Measurements from ENCODE around the gene MOB3A.
"Not testable (repeated sequence)": the region's sequence is repeated elsewhere in the genome, so short reads cannot be mapped to it uniquely, and the experiment has no call there.

Gene MOB3A

DNA sequence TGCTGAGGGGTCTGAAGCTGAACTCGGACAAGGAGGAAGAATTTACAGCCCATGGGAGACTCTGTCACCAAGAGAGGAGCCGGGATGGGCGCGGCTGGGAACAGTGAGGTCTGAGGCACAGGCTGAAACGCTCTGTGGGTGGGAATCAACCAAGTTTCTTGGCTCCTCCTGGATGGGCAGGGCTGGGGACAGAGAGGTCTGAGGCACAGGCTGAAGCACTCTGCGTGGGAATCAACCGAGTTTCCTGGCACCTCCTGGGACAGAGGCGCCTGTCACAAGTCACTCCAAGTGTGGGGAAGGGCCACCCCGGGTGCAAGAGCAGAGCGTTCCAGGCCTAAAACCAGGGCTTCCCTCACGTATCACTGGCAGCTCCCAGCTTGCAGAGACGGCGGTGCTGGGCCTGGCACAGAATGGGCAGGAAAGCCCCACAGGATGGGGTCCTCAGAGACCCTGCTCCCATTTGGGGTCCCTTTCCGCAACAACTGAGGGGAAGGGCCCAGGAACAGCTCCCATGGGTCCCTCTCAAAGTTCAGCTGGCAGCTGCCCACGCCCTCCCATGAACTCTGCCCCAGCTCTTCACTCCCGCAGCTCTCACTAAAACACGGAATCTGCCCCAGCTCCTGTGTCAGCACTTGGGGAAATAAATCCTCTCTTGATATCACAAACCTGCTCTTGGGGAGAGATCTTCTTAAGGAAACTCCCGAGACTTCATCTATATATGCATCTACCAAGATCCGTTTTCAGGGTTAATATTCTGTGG, 36.8 kb upstream of the MOB3A start:
- Histone ChIP-seq H3K4me3 (ENCODE audit: low read length) (no peak overlapping the region), H3K9ac (ENCODE audit: low read length) (no peak overlapping the region), H3K9me3 (replicated peaks; ENCODE audit: insufficient read depth, low read length) (no peaks in the 10 kb centered on the region), H3K36me3 (replicated peaks; ENCODE audit: insufficient read depth, low read length) (peaks cover 9% of the 10 kb centered on the region; the same call in 1 of the 2 replicates), H2AFZ (ENCODE audit: low read length) (no peak overlapping the region), H3K27me3 (replicated peaks; ENCODE audit: insufficient read depth, low read length) (no peaks in the 10 kb centered on the region), H3F3A (ENCODE audit: insufficient read depth, low read length) (no peaks in the 10 kb centered on the region), H3K4me2 (ENCODE audit: low read depth, low read length) (no peak overlapping the region), H3K27ac (ENCODE audit: low read length) (no peak overlapping the region), H3K9me2 (replicated peaks; ENCODE audit: insufficient read depth, low read length) (no peaks in the 10 kb centered on the region), H3K4me1 (ENCODE audit: low read length) (no peaks in the 10 kb centered on the region), H3K79me2 (ENCODE audit: low read length) (peaks cover 75% of the 10 kb centered on the region), H4K20me1 (ENCODE audit: insufficient read depth, low read length) (0 out of 2 replicates have a peak, but pooled peaks cover 3% of the 10 kb centered on the region)
- TF ChIP-seq EZH2 (optimal IDR thresholded peaks at IDR 0.05; ENCODE audit: low read depth, low read length) (no peak), EZH2phosphoT487 (IDR thresholded peaks at IDR 0.05; ENCODE audit: low read length) (no peak)
- TF ChIP-seq, protein P1, sequence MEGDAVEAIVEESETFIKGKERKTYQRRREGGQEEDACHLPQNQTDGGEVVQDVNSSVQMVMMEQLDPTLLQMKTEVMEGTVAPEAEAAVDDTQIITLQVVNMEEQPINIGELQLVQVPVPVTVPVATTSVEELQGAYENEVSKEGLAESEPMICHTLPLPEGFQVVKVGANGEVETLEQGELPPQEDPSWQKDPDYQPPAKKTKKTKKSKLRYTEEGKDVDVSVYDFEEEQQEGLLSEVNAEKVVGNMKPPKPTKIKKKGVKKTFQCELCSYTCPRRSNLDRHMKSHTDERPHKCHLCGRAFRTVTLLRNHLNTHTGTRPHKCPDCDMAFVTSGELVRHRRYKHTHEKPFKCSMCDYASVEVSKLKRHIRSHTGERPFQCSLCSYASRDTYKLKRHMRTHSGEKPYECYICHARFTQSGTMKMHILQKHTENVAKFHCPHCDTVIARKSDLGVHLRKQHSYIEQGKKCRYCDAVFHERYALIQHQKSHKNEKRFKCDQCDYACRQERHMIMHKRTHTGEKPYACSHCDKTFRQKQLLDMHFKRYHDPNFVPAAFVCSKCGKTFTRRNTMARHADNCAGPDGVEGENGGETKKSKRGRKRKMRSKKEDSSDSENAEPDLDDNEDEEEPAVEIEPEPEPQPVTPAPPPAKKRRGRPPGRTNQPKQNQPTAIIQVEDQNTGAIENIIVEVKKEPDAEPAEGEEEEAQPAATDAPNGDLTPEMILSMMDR (IDR thresholded peaks at IDR 0.05; ENCODE audit: low read length) = no peak
- no peak for DNase-seq

DNA sequence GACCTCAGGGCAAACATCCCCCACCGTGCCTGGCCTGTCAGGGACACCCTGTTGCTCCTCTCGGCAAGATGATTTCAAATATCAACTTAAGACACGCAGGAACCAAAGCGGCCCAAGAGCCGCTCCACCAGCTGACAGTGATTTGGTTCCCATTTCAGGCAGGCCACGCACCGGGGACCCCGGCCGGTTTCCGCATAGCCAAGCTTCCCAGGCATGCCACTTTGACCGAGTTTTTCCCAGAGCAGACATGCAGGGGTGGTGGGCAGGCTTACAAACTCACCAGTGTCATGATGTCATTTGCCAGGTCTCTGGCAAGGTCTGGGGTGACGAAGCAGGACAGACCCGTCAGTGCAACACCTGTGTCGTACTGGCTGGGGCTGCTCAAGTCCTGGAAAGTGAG, 36.1 kb upstream of the MOB3A start:
- Histone ChIP-seq H3K36me3 (replicated peaks; ENCODE audit: insufficient read depth, low read length) (peaks cover 9% of the 10 kb centered on the region; the same call in 1 of the 2 replicates), H4K20me1 (ENCODE audit: insufficient read depth, low read length) (0 out of 2 replicates have a peak, but pooled peaks cover 3% of the 10 kb centered on the region)

DNA sequence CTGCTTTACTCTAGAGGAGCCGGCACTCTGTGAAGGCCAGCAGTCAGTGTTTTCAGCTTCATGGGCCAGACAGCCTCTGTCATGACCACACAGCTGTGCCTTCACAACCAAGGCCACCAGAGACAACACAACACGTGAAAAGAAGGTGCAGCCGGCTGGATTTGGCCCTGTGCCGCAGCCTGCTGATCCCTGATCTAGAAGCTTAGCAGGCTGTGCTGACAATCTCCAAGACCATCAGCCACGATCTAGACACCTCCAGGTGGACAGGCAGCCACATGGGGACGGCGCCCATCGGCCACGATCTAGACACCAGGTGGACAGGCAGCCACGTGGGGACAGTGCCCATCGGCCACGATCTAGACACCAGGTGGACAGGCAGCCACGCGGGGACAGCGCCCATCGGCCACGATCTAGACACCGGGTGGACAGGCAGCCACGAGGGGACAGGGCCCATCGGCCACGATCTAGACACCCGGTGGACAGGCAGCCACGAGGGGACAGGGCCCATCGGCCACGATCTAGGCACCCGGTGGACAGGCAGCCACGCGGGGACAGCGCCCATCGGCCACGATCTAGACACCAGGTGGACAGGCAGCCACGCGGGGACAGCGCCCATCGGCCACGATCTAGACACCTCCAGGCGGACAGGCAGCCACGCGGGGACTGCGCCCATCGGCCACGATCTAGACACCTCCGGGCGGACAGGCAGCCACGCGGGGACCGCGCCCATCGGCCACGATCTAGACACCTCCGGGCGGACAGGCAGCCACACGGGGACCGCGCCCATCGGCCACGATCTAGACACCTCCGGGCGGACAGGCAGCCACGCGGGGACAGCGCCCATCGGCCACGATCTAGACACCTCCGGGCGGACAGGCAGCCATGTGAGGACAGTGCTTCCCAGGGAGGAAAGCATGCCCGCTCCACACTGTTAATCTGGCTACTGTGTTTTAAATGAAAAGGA, 35.2 kb upstream of the MOB3A start:
- H3F3A ChIP-seq (ENCODE audit: insufficient read depth, low read length); H3K4me1 ChIP-seq (ENCODE audit: low read length); H3K4me2 ChIP-seq (ENCODE audit: low read depth, low read length); H3K9me2 ChIP-seq (replicated peaks; ENCODE audit: insufficient read depth, low read length); H3K27me3 ChIP-seq (replicated peaks; ENCODE audit: insufficient read depth, low read length); H4K20me1 ChIP-seq (ENCODE audit: insufficient read depth, low read length); H3K4me3 ChIP-seq (ENCODE audit: low read length); H3K9me3 ChIP-seq (replicated peaks; ENCODE audit: insufficient read depth, low read length); H3K9ac ChIP-seq (ENCODE audit: low read length); H3K36me3 ChIP-seq (replicated peaks; ENCODE audit: insufficient read depth, low read length); H3K27ac ChIP-seq (ENCODE audit: low read length); H2AFZ ChIP-seq (ENCODE audit: low read length); DNase-seq: not testable (repeated sequence)
- H3K79me2 ChIP-seq (ENCODE audit: low read length) = peaks cover 63% of the 10 kb centered on the region

More for the DNA sequence above, 36.1 kb upstream of the MOB3A start:
- TF ChIP-seq, protein P1 (IDR thresholded peaks at IDR 0.05; ENCODE audit: low read length) = no peak
- no peak for TF ChIP-seq EZH2phosphoT487 (IDR thresholded peaks at IDR 0.05; ENCODE audit: low read length)
- no peak for TF ChIP-seq EZH2 (optimal IDR thresholded peaks at IDR 0.05; ENCODE audit: low read depth, low read length)
- Histone ChIP-seq H3K4me1 (ENCODE audit: low read length) (no peaks in the 10 kb centered on the region), H3K27ac (ENCODE audit: low read length) (no peak overlapping the region), H3F3A (ENCODE audit: insufficient read depth, low read length) (no peaks in the 10 kb centered on the region), H3K79me2 (ENCODE audit: low read length) (peaks cover 72% of the 10 kb centered on the region), H3K9me3 (replicated peaks; ENCODE audit: insufficient read depth, low read length) (no peaks in the 10 kb centered on the region), H3K4me2 (ENCODE audit: low read depth, low read length) (no peak overlapping the region), H3K27me3 (replicated peaks; ENCODE audit: insufficient read depth, low read length) (no peaks in the 10 kb centered on the region), H2AFZ (ENCODE audit: low read length) (no peak overlapping the region), H3K9ac (ENCODE audit: low read length) (no peak overlapping the region), H3K9me2 (replicated peaks; ENCODE audit: insufficient read depth, low read length) (no peaks in the 10 kb centered on the region), H3K4me3 (ENCODE audit: low read length) (no peak overlapping the region)
- DNase-seq = no peak
